ENCODE results near the gene ZMAT5. TPM values are rescaled to one million over a fixed set of nuclear protein-coding genes. Genes with fewer than 3 reads are reported as not detected.
"Not testable (repeated sequence)": the region's sequence is repeated elsewhere in the genome, so short reads cannot be mapped to it uniquely, and the experiment has no call there.

Gene ZMAT5
- total RNA-seq, 2 experiments from 2014 or later = 18.3 to 24.3 TPM

- no peak for DNase-seq
- Mint-ChIP-seq H3K27ac (no peak overlapping the region), H3K9me3 (ENCODE audit: low read depth) (no peaks in the 10 kb centered on the region), H3K27me3 (no peaks in the 10 kb centered on the region), H3K4me3 (no peak overlapping the region), H3K36me3 (no peaks in the 10 kb centered on the region), H3K4me1 (peaks cover 1% of the 10 kb centered on the region)
- CTCF ChIA-PET = no interaction called here
- no peak for ATAC-seq
These were observed 10.5 kb downstream of the ZMAT5 start for GRCh38 chr22:29756341-29756740.

- Mint-ChIP-seq H3K9me3 (ENCODE audit: low read depth) (no peaks in the 10 kb centered on the region), H3K4me3 (no peak overlapping the region), H3K36me3 (peaks cover 2% of the 10 kb centered on the region), H3K4me1 (peaks cover 6% of the 10 kb centered on the region), H3K27ac (no peak overlapping the region), H3K27me3 (no peaks in the 10 kb centered on the region)
- CTCF ChIA-PET = interaction anchor here (2.1 kb wide), 1 partner anchor 17 kb away, joined by 5 read pairs; no protein-coding TSS in a partner anchor
- DNase-seq = no peak
- ATAC-seq = no peak
These were observed 10.9 kb downstream of the ZMAT5 start for GRCh38 chr22:29755889-29756288.

GRCh38 chr22:29754658-29755395 lies 12.0 kb downstream of the ZMAT5 start:
- H3K27me3 Mint-ChIP-seq; H3K36me3 Mint-ChIP-seq; H3K4me3 Mint-ChIP-seq; DNase-seq; H3K9me3 Mint-ChIP-seq (ENCODE audit: low read depth); H3K27ac Mint-ChIP-seq; ATAC-seq: not testable (repeated sequence)
- peaks cover 11% of the 10 kb centered on the region for H3K4me1 Mint-ChIP-seq
- CTCF ChIA-PET = interaction anchor here (2.1 kb wide), 1 partner anchor 18 kb away, joined by 5 read pairs; no protein-coding TSS in a partner anchor

GRCh38 chr22:29753808-29754657 lies 12.8 kb downstream of the ZMAT5 start:
- H3K27ac Mint-ChIP-seq = no peak overlapping the region
- peaks cover 4% of the 10 kb centered on the region for H3K36me3 Mint-ChIP-seq
- no peak overlapping the region for H3K4me3 Mint-ChIP-seq
- CTCF ChIA-PET = interaction anchor here (0.6 to 2.1 kb wide), 2 partner anchors 18 to 165 kb away, joined by 3 to 5 read pairs; no protein-coding TSS in a partner anchor
- no peaks in the 10 kb centered on the region for H3K9me3 Mint-ChIP-seq (ENCODE audit: low read depth)
- H3K4me1 Mint-ChIP-seq = peaks cover 11% of the 10 kb centered on the region
- no peaks in the 10 kb centered on the region for H3K27me3 Mint-ChIP-seq
- DNase-seq (no peak), ATAC-seq (no peak)

- DNase-seq (no peak), ATAC-seq (no peak)
- Mint-ChIP-seq H3K4me3 (no peak overlapping the region), H3K9me3 (ENCODE audit: low read depth) (no peaks in the 10 kb centered on the region), H3K36me3 (peaks cover 4% of the 10 kb centered on the region), H3K4me1 (peaks cover 11% of the 10 kb centered on the region), H3K27me3 (no peaks in the 10 kb centered on the region), H3K27ac (peak overlapping the region; percentile 78)
- CTCF ChIA-PET = interaction anchor here (0.9 to 1.9 kb wide), 3 partner anchors 10 to 234 kb away, joined by 3 to 6 read pairs (median 4); no protein-coding TSS in a partner anchor
These were observed 15.1 kb downstream of the ZMAT5 start for GRCh38 chr22:29751669-29752068.

GRCh38 chr22:29750559-29751538 lies 16.0 kb downstream of the ZMAT5 start:
- DNase-seq (peak; percentile 58), ATAC-seq (peak; percentile 84)
- Mint-ChIP-seq H3K4me3 (no peak overlapping the region), H3K27me3 (no peaks in the 10 kb centered on the region), H3K27ac (peak overlapping the region; percentile 78), H3K36me3 (peaks cover 4% of the 10 kb centered on the region), H3K4me1 (peaks cover 11% of the 10 kb centered on the region), H3K9me3 (ENCODE audit: low read depth) (no peaks in the 10 kb centered on the region)
- CTCF ChIA-PET = interaction anchor here (1.1 to 1.9 kb wide), 2 partner anchors 9 to 254 kb away, joined by 4 to 6 read pairs; no protein-coding TSS in a partner anchor

- no peaks in the 10 kb centered on the region for H3K27me3 Mint-ChIP-seq
- peaks cover 6% of the 10 kb centered on the region for H3K36me3 Mint-ChIP-seq
- ATAC-seq (no peak), DNase-seq (no peak)
- peaks cover 11% of the 10 kb centered on the region for H3K4me1 Mint-ChIP-seq
- no peak overlapping the region for H3K27ac Mint-ChIP-seq
- CTCF ChIA-PET = no interaction called here
- no peak overlapping the region for H3K4me3 Mint-ChIP-seq
- no peaks in the 10 kb centered on the region for H3K9me3 Mint-ChIP-seq (ENCODE audit: low read depth)
These were observed 16.8 kb downstream of the ZMAT5 start for GRCh38 chr22:29750029-29750428.

GRCh38 chr22:29748248-29748893 lies 18.4 kb downstream of the ZMAT5 start:
- Mint-ChIP-seq H3K27ac (no peak overlapping the region), H3K4me1 (peaks cover 11% of the 10 kb centered on the region), H3K27me3 (no peaks in the 10 kb centered on the region), H3K9me3 (ENCODE audit: low read depth) (no peaks in the 10 kb centered on the region), H3K4me3 (no peak overlapping the region), H3K36me3 (peaks cover 6% of the 10 kb centered on the region)
- DNase-seq (no peak), ATAC-seq (no peak)
- CTCF ChIA-PET = no interaction called here

GRCh38 chr22:29747832-29748231 lies 19.0 kb downstream of the ZMAT5 start:
- DNase-seq (no peak), ATAC-seq (no peak)
- H3K9me3 Mint-ChIP-seq (ENCODE audit: low read depth) = no peaks in the 10 kb centered on the region
- H3K4me1 Mint-ChIP-seq = peaks cover 11% of the 10 kb centered on the region
- H3K27ac Mint-ChIP-seq = no peak overlapping the region
- no peak overlapping the region for H3K4me3 Mint-ChIP-seq
- H3K27me3 Mint-ChIP-seq = no peaks in the 10 kb centered on the region
- CTCF ChIA-PET = no interaction called here
- H3K36me3 Mint-ChIP-seq = peaks cover 6% of the 10 kb centered on the region

GRCh38 chr22:29744902-29745301 lies 21.9 kb downstream of the ZMAT5 start:
- DNase-seq (no peak), ATAC-seq (no peak)
- CTCF ChIA-PET = no interaction called here
- no peak overlapping the region for H3K4me3 Mint-ChIP-seq
- peaks cover 3% of the 10 kb centered on the region for H3K36me3 Mint-ChIP-seq
- peaks cover 1% of the 10 kb centered on the region for H3K4me1 Mint-ChIP-seq
- H3K27me3 Mint-ChIP-seq = no peaks in the 10 kb centered on the region
- H3K9me3 Mint-ChIP-seq (ENCODE audit: low read depth) = no peaks in the 10 kb centered on the region
- no peak overlapping the region for H3K27ac Mint-ChIP-seq

- H3K9me3 Mint-ChIP-seq (ENCODE audit: low read depth) = no peaks in the 10 kb centered on the region
- H3K27me3 Mint-ChIP-seq = no peaks in the 10 kb centered on the region
- CTCF ChIA-PET = interaction anchor here (1.2 to 1.7 kb wide), 2 partner anchors 9 to 249 kb away, joined by 3 to 6 read pairs; no protein-coding TSS in a partner anchor
- peaks cover 1% of the 10 kb centered on the region for H3K4me1 Mint-ChIP-seq
- no peak overlapping the region for H3K27ac Mint-ChIP-seq
- no peak overlapping the region for H3K4me3 Mint-ChIP-seq
- ATAC-seq (no peak), DNase-seq (no peak)
- peaks cover 3% of the 10 kb centered on the region for H3K36me3 Mint-ChIP-seq
These were observed 24.5 kb downstream of the ZMAT5 start for GRCh38 chr22:29742326-29742725.

GRCh38 chr22:29741926-29742325 lies 24.9 kb downstream of the ZMAT5 start:
- CTCF ChIA-PET = interaction anchor here (1.7 kb wide), 1 partner anchor 10 kb away, joined by 6 read pairs; no protein-coding TSS in a partner anchor

More at GRCh38 chr22:29741926-29742325, 24.9 kb downstream of the ZMAT5 start:
- Mint-ChIP-seq H3K36me3 (peaks cover 3% of the 10 kb centered on the region), H3K4me1 (peaks cover 1% of the 10 kb centered on the region), H3K27me3 (no peaks in the 10 kb centered on the region), H3K9me3 (ENCODE audit: low read depth) (no peaks in the 10 kb centered on the region), H3K4me3 (no peak overlapping the region), H3K27ac (no peak overlapping the region)
- DNase-seq (no peak), ATAC-seq (no peak)
